ENCODE data around the gene CAMKMT. TPM values are rescaled to one million over a fixed set of nuclear protein-coding genes. Genes with fewer than 3 reads are reported as not detected.

CAMKMT gene
- total and polyA plus RNA-seq, 2 experiments from 2014 or later, result 26.5 to 29.5 TPM

- no peak for TF ChIP-seq EZH2phosphoT487 (IDR thresholded peaks at IDR 0.05; ENCODE audit: unreplicated experiment)
- no peak for TF ChIP-seq EZH2 (IDR thresholded peaks at IDR 0.05; ENCODE audit: low read depth, unreplicated experiment)
- no peak for TF ChIP-seq JUNB (IDR thresholded peaks at IDR 0.05; ENCODE audit: unreplicated experiment)
- TF ChIP-seq, protein P1, sequence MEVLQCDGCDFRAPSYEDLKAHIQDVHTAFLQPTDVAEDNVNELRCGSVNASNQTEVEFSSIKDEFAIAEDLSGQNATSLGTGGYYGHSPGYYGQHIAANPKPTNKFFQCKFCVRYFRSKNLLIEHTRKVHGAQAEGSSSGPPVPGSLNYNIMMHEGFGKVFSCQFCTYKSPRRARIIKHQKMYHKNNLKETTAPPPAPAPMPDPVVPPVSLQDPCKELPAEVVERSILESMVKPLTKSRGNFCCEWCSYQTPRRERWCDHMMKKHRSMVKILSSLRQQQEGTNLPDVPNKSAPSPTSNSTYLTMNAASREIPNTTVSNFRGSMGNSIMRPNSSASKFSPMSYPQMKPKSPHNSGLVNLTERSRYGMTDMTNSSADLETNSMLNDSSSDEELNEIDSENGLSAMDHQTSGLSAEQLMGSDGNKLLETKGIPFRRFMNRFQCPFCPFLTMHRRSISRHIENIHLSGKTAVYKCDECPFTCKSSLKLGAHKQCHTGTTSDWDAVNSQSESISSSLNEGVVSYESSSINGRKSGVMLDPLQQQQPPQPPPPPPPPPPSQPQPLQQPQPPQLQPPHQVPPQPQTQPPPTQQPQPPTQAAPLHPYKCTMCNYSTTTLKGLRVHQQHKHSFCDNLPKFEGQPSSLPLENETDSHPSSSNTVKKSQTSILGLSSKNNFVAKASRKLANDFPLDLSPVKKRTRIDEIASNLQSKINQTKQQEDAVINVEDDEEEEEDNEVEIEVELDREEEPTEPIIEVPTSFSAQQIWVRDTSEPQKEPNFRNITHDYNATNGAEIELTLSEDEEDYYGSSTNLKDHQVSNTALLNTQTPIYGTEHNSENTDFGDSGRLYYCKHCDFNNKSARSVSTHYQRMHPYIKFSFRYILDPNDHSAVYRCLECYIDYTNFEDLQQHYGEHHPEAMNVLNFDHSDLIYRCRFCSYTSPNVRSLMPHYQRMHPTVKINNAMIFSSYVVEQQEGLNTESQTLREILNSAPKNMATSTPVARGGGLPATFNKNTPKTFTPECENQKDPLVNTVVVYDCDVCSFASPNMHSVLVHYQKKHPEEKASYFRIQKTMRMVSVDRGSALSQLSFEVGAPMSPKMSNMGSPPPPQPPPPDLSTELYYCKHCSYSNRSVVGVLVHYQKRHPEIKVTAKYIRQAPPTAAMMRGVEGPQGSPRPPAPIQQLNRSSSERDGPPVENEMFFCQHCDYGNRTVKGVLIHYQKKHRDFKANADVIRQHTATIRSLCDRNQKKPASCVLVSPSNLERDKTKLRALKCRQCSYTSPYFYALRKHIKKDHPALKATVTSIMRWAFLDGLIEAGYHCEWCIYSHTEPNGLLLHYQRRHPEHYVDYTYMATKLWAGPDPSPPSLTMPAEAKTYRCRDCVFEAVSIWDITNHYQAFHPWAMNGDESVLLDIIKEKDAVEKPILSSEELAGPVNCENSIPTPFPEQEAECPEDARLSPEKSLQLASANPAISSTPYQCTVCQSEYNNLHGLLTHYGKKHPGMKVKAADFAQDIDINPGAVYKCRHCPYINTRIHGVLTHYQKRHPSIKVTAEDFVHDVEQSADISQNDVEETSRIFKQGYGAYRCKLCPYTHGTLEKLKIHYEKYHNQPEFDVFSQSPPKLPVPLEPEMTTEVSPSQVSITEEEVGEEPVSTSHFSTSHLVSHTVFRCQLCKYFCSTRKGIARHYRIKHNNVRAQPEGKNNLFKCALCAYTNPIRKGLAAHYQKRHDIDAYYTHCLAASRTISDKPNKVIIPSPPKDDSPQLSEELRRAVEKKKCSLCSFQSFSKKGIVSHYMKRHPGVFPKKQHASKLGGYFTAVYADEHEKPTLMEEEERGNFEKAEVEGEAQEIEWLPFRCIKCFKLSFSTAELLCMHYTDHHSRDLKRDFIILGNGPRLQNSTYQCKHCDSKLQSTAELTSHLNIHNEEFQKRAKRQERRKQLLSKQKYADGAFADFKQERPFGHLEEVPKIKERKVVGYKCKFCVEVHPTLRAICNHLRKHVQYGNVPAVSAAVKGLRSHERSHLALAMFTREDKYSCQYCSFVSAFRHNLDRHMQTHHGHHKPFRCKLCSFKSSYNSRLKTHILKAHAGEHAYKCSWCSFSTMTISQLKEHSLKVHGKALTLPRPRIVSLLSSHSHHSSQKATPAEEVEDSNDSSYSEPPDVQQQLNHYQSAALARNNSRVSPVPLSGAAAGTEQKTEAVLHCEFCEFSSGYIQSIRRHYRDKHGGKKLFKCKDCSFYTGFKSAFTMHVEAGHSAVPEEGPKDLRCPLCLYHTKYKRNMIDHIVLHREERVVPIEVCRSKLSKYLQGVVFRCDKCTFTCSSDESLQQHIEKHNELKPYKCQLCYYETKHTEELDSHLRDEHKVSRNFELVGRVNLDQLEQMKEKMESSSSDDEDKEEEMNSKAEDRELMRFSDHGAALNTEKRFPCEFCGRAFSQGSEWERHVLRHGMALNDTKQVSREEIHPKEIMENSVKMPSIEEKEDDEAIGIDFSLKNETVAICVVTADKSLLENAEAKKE (CRISPR knock-in tag; IDR thresholded peaks at IDR 0.05), result no peak
- no peak for TF ChIP-seq POLR2AphosphoS5 (IDR thresholded peaks at IDR 0.05; ENCODE audit: low read depth)
These were observed 186.7 kb downstream of the CAMKMT start (continued) for GRCh38 chr2:44548221-44549098.

GRCh38 chr2:44549099-44549471, 187.3 kb downstream of the CAMKMT start:
- Histone ChIP-seq H3K4me3 (no peak overlapping the region), H3K27me3 (ENCODE audit: insufficient read depth) (no peaks in the 10 kb centered on the region), H4K20me1 (replicated peaks; ENCODE audit: insufficient read depth) (no peaks in the 10 kb centered on the region), H3K79me2 (replicated peaks; ENCODE audit: insufficient read depth) (no peaks in the 10 kb centered on the region), H3K4me2 (no peak overlapping the region), H3F3A (replicated peaks; ENCODE audit: low read depth) (no peaks in the 10 kb centered on the region), H3K27ac (ENCODE audit: low read depth) (no peak overlapping the region), H3K36me3 (ENCODE audit: insufficient read depth) (no peaks in the 10 kb centered on the region), H3K4me1 (ENCODE audit: insufficient read depth) (peaks cover 51% of the 10 kb centered on the region), H2AFZ (no peak overlapping the region), H3K9me2 (ENCODE audit: insufficient read depth) (no peaks in the 10 kb centered on the region)
- H3K4me1 Mint-ChIP-seq, result peaks cover 48% of the 10 kb centered on the region
- ATAC-seq (no peak), DNase-seq (ENCODE audit: low spot score) (no peak)
- no peaks in the 10 kb centered on the region for H3K9me3 Mint-ChIP-seq
- no peaks in the 10 kb centered on the region for H3K36me3 Mint-ChIP-seq (ENCODE audit: low read depth)
- peaks cover 5% of the 10 kb centered on the region for H3K27me3 Mint-ChIP-seq (ENCODE audit: insufficient read depth, low read depth, poor library complexity)
- H3K27ac Mint-ChIP-seq, result peak overlapping the region; percentile 19
- no peak overlapping the region for H3K4me3 Mint-ChIP-seq
- no peak for TF ChIP-seq EZH2phosphoT487 (IDR thresholded peaks at IDR 0.05; ENCODE audit: unreplicated experiment)
- TF ChIP-seq EZH2 (IDR thresholded peaks at IDR 0.05; ENCODE audit: low read depth, unreplicated experiment), result no peak
- TF ChIP-seq, protein P2, sequence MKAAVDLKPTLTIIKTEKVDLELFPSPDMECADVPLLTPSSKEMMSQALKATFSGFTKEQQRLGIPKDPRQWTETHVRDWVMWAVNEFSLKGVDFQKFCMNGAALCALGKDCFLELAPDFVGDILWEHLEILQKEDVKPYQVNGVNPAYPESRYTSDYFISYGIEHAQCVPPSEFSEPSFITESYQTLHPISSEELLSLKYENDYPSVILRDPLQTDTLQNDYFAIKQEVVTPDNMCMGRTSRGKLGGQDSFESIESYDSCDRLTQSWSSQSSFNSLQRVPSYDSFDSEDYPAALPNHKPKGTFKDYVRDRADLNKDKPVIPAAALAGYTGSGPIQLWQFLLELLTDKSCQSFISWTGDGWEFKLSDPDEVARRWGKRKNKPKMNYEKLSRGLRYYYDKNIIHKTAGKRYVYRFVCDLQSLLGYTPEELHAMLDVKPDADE (IDR thresholded peaks at IDR 0.05), result no peak
- no peak for TF ChIP-seq NANOG (IDR thresholded peaks at IDR 0.05; ENCODE audit: borderline replicate concordance)
- TF ChIP-seq, protein P1 (CRISPR knock-in tag; IDR thresholded peaks at IDR 0.05), result no peak
- no peak for TF ChIP-seq POLR2AphosphoS5 (IDR thresholded peaks at IDR 0.05; ENCODE audit: low read depth)

Measured in GM23338 (cell line).